ENCODE measurements around the gene INSIG2.

The INSIG2 gene

DNA sequence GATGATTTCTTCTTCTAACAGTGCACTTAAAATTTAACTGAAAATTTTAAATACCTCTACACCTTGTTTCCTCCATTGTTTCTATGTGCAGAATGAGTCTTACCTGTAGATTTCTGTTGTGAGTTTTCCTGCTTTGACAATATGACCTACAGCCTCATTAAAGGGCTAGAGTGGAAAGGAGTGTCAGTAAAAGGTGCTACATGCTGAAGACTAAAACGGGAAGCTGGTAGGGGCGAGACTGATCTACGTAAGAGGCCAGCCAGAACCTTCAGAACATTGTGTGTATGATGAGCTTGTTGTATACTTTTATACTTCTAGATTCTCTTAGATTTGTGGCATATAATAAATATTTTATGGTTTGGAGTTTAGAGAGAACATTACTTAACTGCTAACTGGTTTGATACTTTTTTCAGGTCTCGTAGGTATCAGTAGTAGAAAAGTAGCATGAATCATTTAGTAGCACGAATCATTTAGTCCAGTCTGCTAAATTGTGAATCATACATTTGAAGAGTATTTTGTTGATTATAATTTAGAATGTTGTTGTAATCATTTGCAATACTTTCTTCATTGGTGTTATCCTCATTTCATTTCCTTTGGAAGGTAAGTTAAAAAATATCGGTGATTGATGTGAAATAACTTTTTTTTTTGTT lies 14.3 kb downstream of the INSIG2 start:
- DNase-seq, result no peak

DNA sequence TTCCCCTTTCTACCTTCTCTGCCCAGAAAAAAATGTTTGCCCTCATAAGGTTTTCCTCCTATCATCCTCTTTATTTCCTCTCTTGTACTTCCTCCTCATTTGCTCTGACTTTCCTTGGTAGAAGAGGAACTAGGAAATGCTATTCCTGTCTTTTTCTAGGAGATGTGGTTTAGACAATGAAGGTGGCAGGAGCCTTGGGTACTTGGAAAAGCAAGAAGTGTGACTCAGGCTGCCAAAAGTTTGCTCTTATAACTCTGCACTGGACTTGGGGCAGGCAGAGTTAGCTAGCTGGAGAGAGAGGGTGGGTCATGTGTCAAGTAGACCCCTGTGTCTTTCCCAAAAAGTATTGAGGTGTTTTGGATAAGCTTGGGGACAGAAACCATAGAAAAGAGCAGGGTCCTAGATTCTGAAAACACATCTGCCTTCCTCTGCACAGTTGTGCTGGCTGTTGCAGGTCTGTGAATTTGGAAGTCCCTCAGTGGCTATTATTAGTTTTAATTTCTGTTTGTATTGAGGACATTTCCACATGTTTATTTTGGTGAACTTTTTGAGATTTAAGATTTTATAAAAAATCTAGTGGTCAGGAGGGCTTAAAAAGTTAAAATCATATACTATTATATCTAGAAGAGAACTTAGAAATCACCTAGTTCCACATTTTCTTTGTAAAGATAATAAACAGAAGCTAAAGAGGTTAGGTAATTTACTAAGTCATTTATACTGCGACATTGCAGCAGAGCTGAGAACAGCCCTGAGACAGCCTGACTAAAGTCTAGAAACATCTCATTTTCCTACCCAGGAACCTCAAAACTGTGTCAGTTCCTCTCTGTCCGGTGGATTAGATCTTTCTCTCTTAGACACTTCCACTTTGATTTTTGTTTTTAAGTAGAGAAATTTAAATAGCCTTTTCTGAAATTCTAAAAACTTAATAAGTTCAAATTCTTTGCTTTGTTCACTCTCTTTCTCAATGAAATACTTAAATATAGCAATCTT lies 16.0 kb downstream of the INSIG2 start:
- no peak for DNase-seq

DNA sequence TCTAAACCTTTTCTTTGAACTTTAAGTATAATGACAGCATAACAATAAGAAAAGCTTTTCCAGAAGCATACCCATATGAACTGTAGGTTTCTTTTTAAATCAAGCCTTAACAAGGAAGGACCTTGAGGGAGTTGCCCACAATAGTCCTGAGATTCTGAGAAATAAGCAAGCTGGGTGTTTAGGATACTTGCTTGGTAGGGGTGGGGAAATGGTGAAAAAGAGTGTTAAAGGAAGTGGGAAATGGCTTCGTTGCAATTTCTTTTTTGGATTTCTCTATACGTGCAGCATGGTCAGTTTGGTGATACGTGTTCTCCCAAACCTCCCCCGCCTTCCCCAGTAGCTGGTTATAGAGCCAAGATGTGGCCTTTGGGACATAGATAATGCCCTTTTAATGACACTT lies 17.2 kb downstream of the INSIG2 start:
- no peak for DNase-seq

GRCh38 chr2:118106926-118107325 lies 18.7 kb downstream of the INSIG2 start:
- DNase-seq, result no peak

DNA sequence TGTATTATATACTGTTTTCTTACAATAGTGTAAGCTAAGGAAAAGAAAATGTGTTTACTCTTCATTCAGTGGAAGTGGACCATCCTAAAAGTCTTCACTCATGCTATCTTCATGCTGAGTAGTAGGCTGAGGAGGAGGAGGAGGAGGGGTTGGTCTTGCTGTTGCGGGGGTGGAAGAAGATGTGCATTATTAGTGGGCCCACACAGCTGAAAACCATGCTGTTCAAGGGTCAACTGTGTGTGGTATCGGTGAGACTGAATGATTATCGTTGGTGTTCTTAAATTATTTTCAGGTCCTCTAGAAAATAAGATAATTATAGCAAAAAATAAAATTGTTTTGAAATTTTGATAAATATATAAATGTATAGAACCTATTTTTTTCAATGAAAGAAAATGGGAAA lies 22.0 kb downstream of the INSIG2 start:
- no peak for DNase-seq

DNA sequence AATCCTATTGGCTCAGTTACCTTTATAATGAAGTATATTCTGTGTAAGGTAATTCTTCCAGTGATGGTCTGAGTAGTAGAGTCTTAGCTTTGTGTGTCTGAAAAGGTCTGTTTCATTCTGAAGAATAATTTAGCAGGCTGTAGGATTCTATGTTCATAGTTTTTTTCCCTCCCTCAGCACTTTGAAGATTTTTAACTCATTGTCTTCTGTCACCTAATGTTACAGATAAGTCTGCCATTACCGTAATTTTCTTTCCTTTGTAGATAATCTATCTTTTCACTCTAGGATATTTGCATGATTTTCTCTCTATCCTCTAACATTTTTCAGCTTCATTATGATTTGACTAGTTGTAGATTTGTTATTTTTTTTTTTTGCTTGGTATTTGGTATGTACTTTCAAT lies 22.7 kb downstream of the INSIG2 start:
- DNase-seq, result no peak

DNA sequence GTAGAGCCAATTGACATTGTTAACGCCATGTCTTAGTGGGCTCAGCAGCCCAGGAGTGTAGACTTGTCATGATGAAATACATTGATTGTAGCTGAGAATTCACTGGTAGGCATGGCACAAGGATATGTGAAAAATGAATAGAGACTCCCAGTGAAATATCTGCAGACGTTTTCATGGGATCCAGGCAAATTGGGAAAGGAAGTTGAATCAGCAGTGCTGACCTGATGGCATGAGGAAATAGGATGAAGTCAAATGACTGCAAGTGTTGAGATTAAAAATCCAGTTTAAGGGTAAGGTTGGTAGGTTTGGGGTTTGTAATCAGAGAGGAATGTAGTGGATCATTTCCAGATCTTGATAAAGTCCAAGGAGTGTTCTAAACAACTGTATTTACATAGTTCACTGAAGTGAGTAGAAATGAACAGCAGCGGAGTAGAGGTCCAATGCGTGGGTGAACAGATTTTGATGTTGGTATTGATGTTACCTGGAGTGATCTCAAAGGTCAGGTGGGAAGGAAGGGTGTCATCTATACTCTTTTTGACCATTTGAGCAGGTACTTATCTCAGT lies 24.6 kb downstream of the INSIG2 start:
- no peak for DNase-seq

GRCh38 chr2:118114863-118115262 lies 26.6 kb downstream of the INSIG2 start:
- no peak for DNase-seq

- DNase-seq, result no peak
Measured at GRCh38 chr2:118115761-118116160, 27.5 kb downstream of the INSIG2 start.

DNA sequence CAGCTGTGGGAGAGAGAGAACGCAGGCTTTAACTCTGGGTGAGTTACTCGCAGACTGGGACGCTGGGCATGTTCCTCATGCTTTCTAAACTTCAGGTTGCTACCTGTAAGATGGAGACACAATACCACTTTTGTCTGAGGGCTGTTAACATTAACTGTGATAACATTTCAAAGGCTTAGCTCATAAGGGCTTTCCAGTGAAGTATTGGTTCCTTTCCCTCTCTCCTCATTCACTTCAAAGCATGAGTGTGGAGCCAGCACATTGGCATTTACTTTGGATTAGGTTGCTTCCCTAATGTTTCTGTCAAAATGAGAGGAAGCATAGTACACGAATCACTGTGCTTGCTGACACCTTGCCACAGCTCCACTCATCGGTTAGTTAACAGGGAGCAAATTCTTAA lies 30.2 kb downstream of the INSIG2 start:
- no peak for DNase-seq

- DNase-seq, result no peak
Measured at GRCh38 chr2:118119158-118119727, 31.0 kb downstream of the INSIG2 start.

GRCh38 chr2:118119761-118120400 lies 31.6 kb downstream of the INSIG2 start:
- DNase-seq, result no peak

- no peak for DNase-seq
Measured at GRCh38 chr2:118120401-118120780, 32.1 kb downstream of the INSIG2 start.

- no peak for DNase-seq
Measured at GRCh38 chr2:118121101-118121500, 32.8 kb downstream of the INSIG2 start.

GRCh38 chr2:118121986-118122524 lies 33.8 kb downstream of the INSIG2 start:
- DNase-seq, result no peak

DNA sequence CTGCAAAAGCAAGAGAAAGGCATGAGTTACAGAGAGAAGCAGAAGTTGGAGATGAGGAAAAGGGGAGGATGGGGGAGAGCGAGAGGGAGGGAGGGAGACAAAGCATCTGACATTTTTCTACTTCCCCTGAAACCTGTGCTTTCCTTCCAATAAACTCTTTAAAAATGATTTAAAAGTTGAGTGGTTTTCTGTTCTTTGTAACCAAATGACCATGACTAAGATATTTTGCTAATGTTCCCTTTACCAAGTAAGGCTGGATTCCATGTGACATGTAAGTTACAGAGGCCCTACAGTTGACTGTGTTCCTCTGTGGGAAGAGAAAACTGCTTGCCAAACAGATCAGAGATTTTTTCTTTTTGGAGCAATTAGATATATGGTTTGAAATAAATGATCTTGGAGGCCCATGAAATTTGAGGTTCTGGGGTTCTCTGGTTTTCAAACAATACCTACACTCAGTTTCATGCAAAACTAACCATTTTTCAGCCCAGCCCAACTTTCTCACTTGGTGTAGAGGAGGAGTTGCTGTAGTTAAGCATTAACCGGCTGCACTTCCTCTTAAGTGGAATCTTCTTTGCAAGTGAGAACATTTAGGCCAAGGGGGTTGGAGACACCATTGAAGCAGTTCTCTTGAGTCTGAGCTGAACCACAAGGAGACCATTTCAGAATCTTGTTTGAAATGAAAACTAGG lies 34.5 kb downstream of the INSIG2 start:
- no peak for DNase-seq

DNA sequence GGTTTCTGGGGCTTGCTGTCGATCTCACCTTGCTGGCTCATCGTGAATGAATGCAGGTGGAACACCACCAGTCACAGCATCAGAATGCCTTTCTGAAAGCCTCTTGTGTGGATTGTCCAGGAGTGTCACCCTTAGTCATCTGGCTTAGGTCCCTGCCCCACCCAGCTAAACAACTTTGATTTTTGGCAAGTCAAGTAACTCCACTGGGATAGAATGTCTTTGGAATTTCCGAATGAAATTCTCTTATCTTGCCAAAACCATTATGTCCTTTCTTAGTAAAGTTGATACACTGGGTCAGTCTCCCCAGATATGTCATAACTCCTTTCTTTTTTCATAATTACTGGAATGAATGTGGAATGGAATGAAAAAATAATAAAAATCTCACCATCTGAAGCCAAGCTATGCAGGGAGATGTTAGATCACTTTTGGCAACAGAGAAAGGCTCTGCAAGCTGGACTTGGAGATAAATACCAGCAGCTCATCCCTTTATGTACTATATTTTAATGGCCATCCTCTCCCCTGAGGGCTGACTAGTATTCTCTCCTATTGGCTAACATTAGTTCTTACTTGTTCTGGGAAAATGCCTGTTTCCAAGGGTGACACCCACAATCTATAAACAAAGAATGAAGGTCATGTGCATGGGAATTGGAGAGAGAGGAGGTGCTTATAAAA lies 35.4 kb downstream of the INSIG2 start:
- no peak for DNase-seq

GRCh38 chr2:118124288-118124891 lies 36.1 kb downstream of the INSIG2 start:
- DNase-seq, result no peak

DNA sequence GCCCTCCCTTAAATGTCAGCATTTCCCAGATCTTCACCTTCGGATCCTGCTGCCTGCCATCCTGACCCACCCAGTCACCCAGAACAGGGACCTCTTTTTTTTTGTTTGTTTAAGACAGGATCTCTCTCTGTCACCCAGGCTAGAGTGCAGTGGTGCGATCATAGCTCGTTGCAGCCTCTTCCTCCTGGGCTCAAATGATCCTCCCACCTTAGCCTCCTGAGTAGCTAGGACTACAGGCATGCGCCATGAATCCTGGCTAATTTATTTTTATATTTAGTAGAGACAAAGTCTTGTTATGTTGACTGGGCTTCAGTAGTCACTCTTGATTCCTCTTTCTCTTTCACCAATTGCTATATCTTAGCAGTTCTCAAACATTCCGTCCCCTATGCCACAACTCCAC lies 39.0 kb downstream of the INSIG2 start:
- DNase-seq, result no peak

GRCh38 chr2:118128826-118129225 lies 40.6 kb downstream of the INSIG2 start:
- no peak for DNase-seq

DNA sequence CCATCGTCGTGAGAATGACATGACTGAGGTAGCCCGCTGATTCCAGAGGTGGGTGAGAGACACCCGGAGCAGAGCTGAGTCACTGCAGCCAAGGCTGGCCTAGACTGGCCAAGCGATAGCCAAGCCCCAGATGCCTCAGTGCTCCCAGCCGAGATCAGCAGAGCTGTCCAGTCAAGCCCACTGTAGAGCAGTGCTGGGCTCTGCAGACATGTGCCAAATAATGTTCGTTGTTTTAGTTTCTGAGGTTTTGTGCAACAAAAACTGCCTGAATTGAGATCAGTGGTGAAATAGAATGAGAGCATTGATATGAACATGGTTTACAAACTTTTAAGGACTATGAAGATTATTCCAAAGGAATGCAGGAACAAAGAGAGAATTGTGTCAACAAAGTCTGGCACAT lies 42.1 kb downstream of the INSIG2 start:
- DNase-seq, result no peak

All from activated CD8-positive, alpha-beta memory T cell treated with anti-CD3 and anti-CD28 coated beads for 24 hours (primary cell).